ENCODE results near the gene LY6G5C. TPM values are rescaled to one million over a fixed set of nuclear protein-coding genes. Genes with fewer than 3 reads are reported as not detected.

Gene LY6G5C
- total and polyA plus RNA-seq, 2 of the 13 experiments (the other 11 are each of a cell fraction or from before 2014, with no cell fraction given) = 0.33 to 0.55 TPM

- TF ChIP-seq PRDM10 (CRISPR knock-in tag; IDR thresholded peaks at IDR 0.05; ENCODE audit: low read depth) (no peak), NRL (CRISPR knock-in tag; IDR thresholded peaks at IDR 0.05; ENCODE audit: borderline replicate concordance) (no peak; the same call in 1 of the 2 replicates), ZNF709 (CRISPR knock-in tag; IDR thresholded peaks at IDR 0.05) (no peak; the same call in 1 of the 2 replicates), CREBL2 (CRISPR knock-in tag; IDR thresholded peaks at IDR 0.05; ENCODE audit: borderline replicate concordance) (no peak), ZBTB39 (CRISPR knock-in tag; IDR thresholded peaks at IDR 0.05) (no peak), ZBTB1 (CRISPR knock-in tag; IDR thresholded peaks at IDR 0.05; ENCODE audit: borderline replicate concordance) (no peak), LBX2 (CRISPR knock-in tag; IDR thresholded peaks at IDR 0.05; ENCODE audit: borderline replicate concordance) (no peak), FOXP4 (CRISPR knock-in tag; IDR thresholded peaks at IDR 0.05) (no peak), HMG20A (CRISPR knock-in tag; IDR thresholded peaks at IDR 0.05; ENCODE audit: borderline replicate concordance) (no peak), ZNF101 (CRISPR knock-in tag; IDR thresholded peaks at IDR 0.05; ENCODE audit: borderline replicate concordance, low read depth) (no peak), SPEN (CRISPR knock-in tag; IDR thresholded peaks at IDR 0.05; ENCODE audit: low read depth) (no peak), GZF1 (CRISPR knock-in tag; IDR thresholded peaks at IDR 0.05) (peak; percentile 75; the same call in 1 of the 2 replicates), FOXO1 (CRISPR knock-in tag; IDR thresholded peaks at IDR 0.05) (peak; percentile 8), ZNF552 (CRISPR knock-in tag; IDR thresholded peaks at IDR 0.05; ENCODE audit: borderline replicate concordance) (0 out of 2 replicates have a peak, but pooled peaks have one; percentile 16), SKI (IDR thresholded peaks at IDR 0.05; ENCODE audit: partially characterized antibody) (no peak)
Measured at GRCh38 chr6:31652925-31653724, 27.7 kb downstream of the LY6G5C start (continued).
